HepG2 (cell line): ENCODE data around the gene ECHS1. TPM values are rescaled to one million over a fixed set of nuclear protein-coding genes. Genes with fewer than 3 reads are reported as not detected.

Experiments used
- AGO1 ChIP-seq: fragments of 200-400 bp; formaldehyde crosslinking; IDR thresholded peaks from 2 replicates; pipeline ENCODE4 v1.6.1; 2017; ENCODE audit warnings: mild to moderate bottlenecking, low read depth, low read length, moderate library complexity; ENCODE audit not compliant: poor library complexity, severe bottlenecking
- ATRX ChIP-seq: sonication (generic); formaldehyde crosslinking; IDR thresholded peaks from 2 replicates; pipeline ENCODE4 v1.4.0; 2020; ENCODE audit warnings: missing genetic modification reagents, borderline replicate concordance
- CBX2 ChIP-seq, 2 experiments: fragments of 200-600 bp in 1 of 2; sonication (generic); formaldehyde crosslinking in 1 of 2; IDR thresholded peaks; 2 replicates each; pipeline versions ENCODE4 v1.7.0 to v1.8.1; 2018 to 2022; ENCODE audit warnings: low read depth in 2 of 2, low read length in 1 of 2, mild to moderate bottlenecking in 1 of 2, missing genetic modification reagents in 1 of 2
- HDAC2 ChIP-seq: sonication (generic); formaldehyde crosslinking; IDR thresholded peaks from 2 replicates; pipeline ENCODE4 v1.4.0; 2020; ENCODE audit warnings: missing genetic modification reagents
- HIVEP1 ChIP-seq: sonication (generic); formaldehyde crosslinking; IDR thresholded peaks from 2 replicates; pipeline ENCODE4 v1.4.0; 2020; ENCODE audit warnings: mild to moderate bottlenecking, missing genetic modification reagents
- HNRNPH1 ChIP-seq: fragments of 200-400 bp; formaldehyde crosslinking; optimal IDR thresholded peaks from 2 replicates; pipeline ENCODE3; 2017; ENCODE audit warnings: mild to moderate bottlenecking, low read depth, low read length
- KMT2B ChIP-seq: IDR thresholded peaks from 2 replicates; pipeline ENCODE4 v1.6.1; 2016; ENCODE audit warnings: missing genetic modification reagents, missing compliant biosample characterization
- MAFK ChIP-seq, 2 experiments: IDR thresholded peaks in 1 of 2; conservative IDR thresholded peaks in 1 of 2; 2 replicates each; pipeline ENCODE4 v1.6.1; 2011; ENCODE audit warnings: improper control_type of control experiment in 2 of 2, low read length in 2 of 2
- NFYC ChIP-seq: IDR thresholded peaks from 2 replicates; pipeline ENCODE4 v1.6.1; 2016; ENCODE audit warnings: missing genetic modification reagents, missing compliant biosample characterization
- RFX3 ChIP-seq: IDR thresholded peaks from 2 replicates; pipeline ENCODE4 v1.6.1; 2016; ENCODE audit warnings: missing biosample characterization, missing genetic modification reagents
- SP1 ChIP-seq, 2 experiments: fragments of 450-650 bp in 1 of 2; sonication (generic) in 1 of 2; formaldehyde crosslinking in 1 of 2; IDR thresholded peaks; 2 replicates each; pipeline versions ENCODE4 v1.4.0 to v1.6.1; 2016 to 2020; ENCODE audit warnings: missing genetic modification reagents in 1 of 2
- ZBTB7A ChIP-seq: sonication (generic); formaldehyde crosslinking; IDR thresholded peaks from 2 replicates; pipeline ENCODE4 v1.8.0; 2022; ENCODE audit warnings: mild to moderate bottlenecking, missing genetic modification reagents
- ZC3H4 ChIP-seq: sonication (generic); formaldehyde crosslinking; IDR thresholded peaks from 2 replicates; pipeline ENCODE4 v1.4.0; 2020; ENCODE audit warnings: missing genetic modification reagents, borderline replicate concordance
- ZFX ChIP-seq: sonication (generic); formaldehyde crosslinking; IDR thresholded peaks from 2 replicates; pipeline ENCODE4 v1.4.0; 2020; ENCODE audit warnings: mild to moderate bottlenecking, low read depth, missing genetic modification reagents, moderate library complexity
- ZFYVE20 ChIP-seq: sonication (generic); formaldehyde crosslinking; IDR thresholded peaks from 2 replicates; pipeline ENCODE4 v1.8.0; 2023; ENCODE audit warnings: low read depth, mild to moderate bottlenecking, moderate library complexity, missing genetic modification reagents, borderline replicate concordance
- ZNF124 ChIP-seq: sonication (generic); formaldehyde crosslinking; IDR thresholded peaks from 2 replicates; pipeline ENCODE4 v1.4.0; 2020; ENCODE audit warnings: missing genetic modification reagents
- ZNF451 ChIP-seq: sonication (generic); formaldehyde crosslinking; IDR thresholded peaks from 2 replicates; pipeline ENCODE4 v1.5.0; 2020; ENCODE audit warnings: mild to moderate bottlenecking, missing genetic modification reagents
- ZNF547 ChIP-seq: sonication (generic); formaldehyde crosslinking; IDR thresholded peaks from 2 replicates; pipeline ENCODE4 v1.5.1; 2020; ENCODE audit warnings: mild to moderate bottlenecking, missing genetic modification reagents
- ZNF644 ChIP-seq: IDR thresholded peaks from 2 replicates; pipeline ENCODE4 v1.6.1; 2016; ENCODE audit warnings: low read depth
- polyA plus RNA-seq, 8 experiments: library from polyadenylated mRNA; depleted of rRNA in 3 of 8; stranded (reverse) in 7 of 8; unstranded in 1 of 8; fragments of >200 nt; fragmentation: Illumina TruSeq in 4 of 8; extraction: Trizol in 4 of 8; gene quantifications; 2 replicates each; pipeline versions ENCODE4 v1.2.1 to v1.2.3, GENCODE V29; 2011 to 2016; ENCODE audit warnings: low read depth in 4 of 8, missing spikeins in 1 of 8, mixed read lengths in 1 of 8; ENCODE audit not compliant: insufficient read depth in 1 of 8
- total RNA-seq, 5 experiments: library from RNA; depleted of rRNA; stranded (reverse); fragments of >200 nt; fragmentation: Illumina TruSeq; extraction: Trizol; gene quantifications; 2 replicates each; pipeline ENCODE4 v1.2.3, GENCODE V29; 2016; ENCODE audit warnings: low read depth in 1 of 5
- TF ChIP-seq, protein P1 (sequence below): IDR thresholded peaks from 2 replicates; pipeline ENCODE4 v1.6.1; 2012; ENCODE audit warnings: low read depth, low read length, improper control_type of control experiment
- TF ChIP-seq, protein P2 (sequence below): sonication (generic); formaldehyde crosslinking; IDR thresholded peaks from 2 replicates; pipeline ENCODE4 v1.5.0; 2020; ENCODE audit warnings: mild to moderate bottlenecking, missing genetic modification reagents
- TF ChIP-seq, protein P3 (sequence below): sonication (generic); formaldehyde crosslinking; conservative IDR thresholded peaks from 2 replicates; pipeline ENCODE4 v1.8.0; 2022; ENCODE audit warnings: low read depth, missing genetic modification reagents
- TF ChIP-seq, protein P4 (sequence below): sonication (generic); formaldehyde crosslinking; IDR thresholded peaks from 2 replicates; pipeline ENCODE4 v1.9.0; 2021; ENCODE audit warnings: missing genetic modification reagents, borderline replicate concordance

ECHS1 gene
- total and polyA plus RNA-seq, 2 of the 13 experiments (the other 11 are each of a cell fraction or from before 2014, with no cell fraction given), result 32.7 to 195 TPM

GRCh38 chr10:133394064-133394663 is 21.0 kb upstream of the ECHS1 start, which contains the start of gene MTG1 (continued):
- TF ChIP-seq, protein P1, sequence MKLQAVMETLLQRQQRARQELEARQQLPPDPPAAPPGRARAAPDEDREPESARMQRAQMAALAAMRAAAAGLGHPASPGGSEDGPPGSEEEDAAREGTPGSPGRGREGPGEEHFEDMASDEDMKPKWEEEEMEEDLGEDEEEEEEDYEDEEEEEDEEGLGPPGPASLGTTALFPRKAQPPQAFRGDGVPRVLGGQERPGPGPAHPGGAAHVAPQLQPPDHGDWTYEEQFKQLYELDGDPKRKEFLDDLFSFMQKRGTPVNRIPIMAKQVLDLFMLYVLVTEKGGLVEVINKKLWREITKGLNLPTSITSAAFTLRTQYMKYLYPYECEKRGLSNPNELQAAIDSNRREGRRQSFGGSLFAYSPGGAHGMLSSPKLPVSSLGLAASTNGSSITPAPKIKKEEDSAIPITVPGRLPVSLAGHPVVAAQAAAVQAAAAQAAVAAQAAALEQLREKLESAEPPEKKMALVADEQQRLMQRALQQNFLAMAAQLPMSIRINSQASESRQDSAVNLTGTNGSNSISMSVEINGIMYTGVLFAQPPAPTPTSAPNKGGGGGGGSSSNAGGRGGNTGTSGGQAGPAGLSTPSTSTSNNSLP, result no peak
- TF ChIP-seq ZNF644 (no peak), HNRNPH1 (no peak), ATRX (CRISPR knock-in tag) (no peak), ZFYVE20 (0 out of 2 replicates have a peak, but pooled peaks have one; percentile 43), ZNF451 (CRISPR knock-in tag) (no peak), NFYC (peak; percentile 16; the same call in 1 of the 2 replicates), ZC3H4 (peak; percentile 69; the same call in 1 of the 2 replicates), HIVEP1 (CRISPR knock-in tag) (peak; percentile 57), MAFK (conservative IDR thresholded peaks at IDR 0.05 in 1 of 2, IDR thresholded peaks at IDR 0.05 in 1 of 2; ENCODE audit: low read length in 2 of 2) (no peak), ZNF124 (CRISPR knock-in tag) (peak; percentile 57; the same call in 1 of the 2 replicates), ZFX (CRISPR knock-in tag) (peak; percentile 97), KMT2B (peak; percentile 51), HDAC2 (CRISPR knock-in tag) (peak; percentile 79), CBX2 (IDR thresholded peaks at IDR 0.05; ENCODE audit: low read depth, low read length) (no peak), CBX2 (CRISPR knock-in tag; IDR thresholded peaks at IDR 0.05; ENCODE audit: low read depth) (0 out of 2 replicates have a peak, but pooled peaks have one; percentile 75), RFX3 (CRISPR knock-in tag) (no peak), ZBTB7A (peak; percentile 78), AGO1 (peak; percentile 82), SP1 (IDR thresholded peaks at IDR 0.05) (no peak), SP1 (CRISPR knock-in tag; IDR thresholded peaks at IDR 0.05) (peak; percentile 87; the same call in 1 of the 2 replicates), ZNF547 (CRISPR knock-in tag) (peak; percentile 95)
- TF ChIP-seq, protein P2, sequence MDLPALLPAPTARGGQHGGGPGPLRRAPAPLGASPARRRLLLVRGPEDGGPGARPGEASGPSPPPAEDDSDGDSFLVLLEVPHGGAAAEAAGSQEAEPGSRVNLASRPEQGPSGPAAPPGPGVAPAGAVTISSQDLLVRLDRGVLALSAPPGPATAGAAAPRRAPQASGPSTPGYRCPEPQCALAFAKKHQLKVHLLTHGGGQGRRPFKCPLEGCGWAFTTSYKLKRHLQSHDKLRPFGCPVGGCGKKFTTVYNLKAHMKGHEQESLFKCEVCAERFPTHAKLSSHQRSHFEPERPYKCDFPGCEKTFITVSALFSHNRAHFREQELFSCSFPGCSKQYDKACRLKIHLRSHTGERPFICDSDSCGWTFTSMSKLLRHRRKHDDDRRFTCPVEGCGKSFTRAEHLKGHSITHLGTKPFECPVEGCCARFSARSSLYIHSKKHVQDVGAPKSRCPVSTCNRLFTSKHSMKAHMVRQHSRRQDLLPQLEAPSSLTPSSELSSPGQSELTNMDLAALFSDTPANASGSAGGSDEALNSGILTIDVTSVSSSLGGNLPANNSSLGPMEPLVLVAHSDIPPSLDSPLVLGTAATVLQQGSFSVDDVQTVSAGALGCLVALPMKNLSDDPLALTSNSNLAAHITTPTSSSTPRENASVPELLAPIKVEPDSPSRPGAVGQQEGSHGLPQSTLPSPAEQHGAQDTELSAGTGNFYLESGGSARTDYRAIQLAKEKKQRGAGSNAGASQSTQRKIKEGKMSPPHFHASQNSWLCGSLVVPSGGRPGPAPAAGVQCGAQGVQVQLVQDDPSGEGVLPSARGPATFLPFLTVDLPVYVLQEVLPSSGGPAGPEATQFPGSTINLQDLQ (CRISPR knock-in tag), result peak; percentile 94
- TF ChIP-seq, protein P3, sequence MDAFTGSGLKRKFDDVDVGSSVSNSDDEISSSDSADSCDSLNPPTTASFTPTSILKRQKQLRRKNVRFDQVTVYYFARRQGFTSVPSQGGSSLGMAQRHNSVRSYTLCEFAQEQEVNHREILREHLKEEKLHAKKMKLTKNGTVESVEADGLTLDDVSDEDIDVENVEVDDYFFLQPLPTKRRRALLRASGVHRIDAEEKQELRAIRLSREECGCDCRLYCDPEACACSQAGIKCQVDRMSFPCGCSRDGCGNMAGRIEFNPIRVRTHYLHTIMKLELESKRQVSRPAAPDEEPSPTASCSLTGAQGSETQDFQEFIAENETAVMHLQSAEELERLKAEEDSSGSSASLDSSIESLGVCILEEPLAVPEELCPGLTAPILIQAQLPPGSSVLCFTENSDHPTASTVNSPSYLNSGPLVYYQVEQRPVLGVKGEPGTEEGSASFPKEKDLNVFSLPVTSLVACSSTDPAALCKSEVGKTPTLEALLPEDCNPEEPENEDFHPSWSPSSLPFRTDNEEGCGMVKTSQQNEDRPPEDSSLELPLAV (CRISPR knock-in tag), result no peak
- TF ChIP-seq, protein P4, sequence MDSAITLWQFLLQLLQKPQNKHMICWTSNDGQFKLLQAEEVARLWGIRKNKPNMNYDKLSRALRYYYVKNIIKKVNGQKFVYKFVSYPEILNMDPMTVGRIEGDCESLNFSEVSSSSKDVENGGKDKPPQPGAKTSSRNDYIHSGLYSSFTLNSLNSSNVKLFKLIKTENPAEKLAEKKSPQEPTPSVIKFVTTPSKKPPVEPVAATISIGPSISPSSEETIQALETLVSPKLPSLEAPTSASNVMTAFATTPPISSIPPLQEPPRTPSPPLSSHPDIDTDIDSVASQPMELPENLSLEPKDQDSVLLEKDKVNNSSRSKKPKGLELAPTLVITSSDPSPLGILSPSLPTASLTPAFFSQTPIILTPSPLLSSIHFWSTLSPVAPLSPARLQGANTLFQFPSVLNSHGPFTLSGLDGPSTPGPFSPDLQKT (CRISPR knock-in tag), result peak; percentile 43; the same call in 1 of the 2 replicates
